ENCODE measurements around the gene MIAT.

MIAT gene

DNA sequence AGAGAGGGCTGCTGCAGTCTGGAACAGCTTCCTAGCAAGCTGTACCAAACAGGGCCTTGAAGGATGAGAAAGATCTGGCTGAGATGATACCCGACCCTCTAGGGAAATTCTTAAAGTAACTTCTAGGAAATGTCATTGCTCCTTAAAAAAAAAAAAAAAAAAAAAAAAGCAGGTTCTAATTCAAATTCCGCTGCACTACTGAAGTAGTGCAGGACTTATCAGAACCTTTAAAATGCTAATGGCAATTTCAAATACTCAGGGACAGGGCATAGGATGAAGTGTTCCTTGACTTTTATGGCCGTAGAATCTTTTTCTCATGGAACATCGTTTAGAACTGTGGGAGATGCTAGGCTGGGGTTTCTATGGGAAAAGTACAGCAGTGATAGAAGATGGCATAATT is 13.1 kb downstream of the MIAT start:
- no peak for DNase-seq

DNA sequence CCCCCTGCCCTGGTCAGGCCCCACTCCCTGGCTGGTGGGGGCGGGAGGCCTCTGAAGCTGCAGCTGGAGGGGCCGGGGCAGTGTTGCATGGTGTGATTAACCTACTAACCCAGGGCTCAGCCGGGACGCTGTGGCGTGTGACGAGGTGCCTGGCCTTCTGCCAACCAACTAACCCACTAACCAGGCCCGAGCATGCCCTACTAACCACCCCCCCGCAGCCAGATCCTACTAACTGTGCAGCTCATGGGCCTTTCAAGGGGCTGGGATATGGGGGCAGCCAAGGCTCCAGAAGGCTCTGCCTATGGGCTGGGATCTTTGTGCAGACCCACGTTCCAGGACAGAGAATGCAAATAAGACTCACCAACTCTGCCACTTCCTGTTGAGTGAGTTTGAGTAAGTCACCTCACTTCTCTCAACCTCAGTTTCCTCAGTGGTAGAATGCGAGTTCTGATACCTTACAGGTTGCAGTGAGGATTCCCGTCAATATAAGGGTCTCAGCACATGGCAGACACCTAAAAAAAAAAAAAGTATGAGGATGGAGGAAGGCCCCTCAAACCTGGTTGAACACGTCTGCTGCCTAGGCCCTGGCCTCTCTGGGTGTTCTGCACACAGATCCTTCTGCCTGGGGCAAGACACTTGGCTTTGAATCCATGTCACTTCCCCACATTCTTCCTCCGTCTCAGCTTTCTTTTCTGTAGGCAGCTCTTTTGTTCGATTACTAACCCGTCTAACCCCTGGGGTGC is 14.1 kb downstream of the MIAT start:
- peak; percentile 59 to 72 for DNase-seq

DNA sequence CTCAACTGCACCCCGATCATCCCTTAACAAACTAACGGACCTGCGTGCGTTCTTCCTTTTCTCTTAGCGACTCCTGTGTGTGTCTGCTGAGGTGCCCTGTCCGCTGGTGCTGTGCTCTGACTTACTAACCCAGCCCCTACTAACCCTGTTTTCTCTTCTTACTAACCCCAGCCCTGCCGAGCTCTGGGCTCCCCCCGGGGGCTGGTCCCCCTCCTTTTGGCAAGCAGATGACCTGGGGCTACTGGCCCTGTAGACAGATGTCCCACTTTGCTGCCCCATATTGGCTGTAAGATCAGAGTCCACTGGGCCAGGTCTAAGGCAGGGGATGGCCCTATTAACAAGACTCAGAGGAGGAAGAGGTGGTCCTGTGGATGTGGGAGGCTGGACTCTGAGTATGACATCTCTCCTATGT is 14.7 kb downstream of the MIAT start:
- DNase-seq = no peak

DNA sequence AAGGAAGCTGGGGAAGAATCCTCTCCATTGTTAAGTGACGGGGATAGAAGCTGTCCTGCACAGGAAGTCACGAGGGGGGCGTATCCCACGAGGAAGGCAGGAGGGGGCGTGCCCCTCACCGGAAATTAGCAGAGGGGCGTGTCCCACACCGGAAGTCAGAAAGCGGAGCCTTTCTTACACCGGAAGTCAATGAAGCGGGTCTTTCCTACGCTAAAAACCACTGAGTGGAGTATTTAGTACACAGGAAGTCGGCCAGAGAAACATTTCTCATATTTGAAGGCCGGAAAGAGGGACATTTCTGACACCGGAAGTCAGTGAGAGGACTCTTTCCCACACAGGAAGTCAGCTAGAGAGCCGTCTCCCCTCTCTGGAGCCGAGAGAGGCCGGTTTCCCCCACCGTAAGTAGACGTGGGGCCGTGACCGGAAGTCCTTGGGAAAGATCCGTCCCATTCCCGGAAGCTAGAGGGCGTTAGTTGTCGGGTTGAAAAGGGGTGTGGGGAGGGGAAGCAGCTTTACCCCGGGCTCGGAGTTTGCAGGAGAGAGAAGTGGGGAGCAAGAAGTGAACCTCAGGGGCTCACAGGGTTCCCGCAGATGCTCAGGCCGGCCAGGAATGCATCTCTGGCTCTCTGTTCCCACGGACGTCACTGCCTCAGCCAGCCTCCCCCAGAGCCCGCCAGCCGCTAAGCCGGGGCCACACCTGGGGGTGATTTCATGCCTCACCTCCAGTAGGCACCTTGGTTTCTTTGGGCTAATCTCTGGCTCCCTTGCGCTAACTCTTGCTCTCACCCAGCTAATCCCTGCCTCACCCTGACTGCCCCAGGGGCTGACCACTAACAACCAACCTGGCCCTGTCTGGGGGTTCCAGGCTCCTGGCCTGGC is 15.4 kb downstream of the MIAT start:
- peak; percentile 87 to 88 for DNase-seq

DNA sequence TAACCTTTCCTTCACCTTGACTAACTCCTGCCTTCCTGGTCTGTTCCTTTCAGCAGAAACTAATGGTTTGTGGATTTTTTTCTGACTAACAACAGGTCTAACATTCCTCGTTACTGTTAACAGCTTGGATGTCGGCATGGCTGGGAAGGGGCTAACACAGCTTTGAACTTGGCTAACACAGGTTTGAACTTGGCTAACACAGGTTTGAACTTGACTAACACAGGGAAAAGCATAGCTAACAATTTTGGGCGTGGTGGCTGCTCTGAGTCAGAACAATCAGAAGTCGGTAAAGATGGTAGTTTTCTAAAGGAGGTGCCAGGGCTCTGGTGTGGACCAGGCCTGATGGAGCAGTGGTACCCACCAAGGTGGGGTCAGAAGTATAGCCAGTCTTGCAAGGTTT is 16.1 kb downstream of the MIAT start:
- DNase-seq = peak; percentile 26 to 35

DNA sequence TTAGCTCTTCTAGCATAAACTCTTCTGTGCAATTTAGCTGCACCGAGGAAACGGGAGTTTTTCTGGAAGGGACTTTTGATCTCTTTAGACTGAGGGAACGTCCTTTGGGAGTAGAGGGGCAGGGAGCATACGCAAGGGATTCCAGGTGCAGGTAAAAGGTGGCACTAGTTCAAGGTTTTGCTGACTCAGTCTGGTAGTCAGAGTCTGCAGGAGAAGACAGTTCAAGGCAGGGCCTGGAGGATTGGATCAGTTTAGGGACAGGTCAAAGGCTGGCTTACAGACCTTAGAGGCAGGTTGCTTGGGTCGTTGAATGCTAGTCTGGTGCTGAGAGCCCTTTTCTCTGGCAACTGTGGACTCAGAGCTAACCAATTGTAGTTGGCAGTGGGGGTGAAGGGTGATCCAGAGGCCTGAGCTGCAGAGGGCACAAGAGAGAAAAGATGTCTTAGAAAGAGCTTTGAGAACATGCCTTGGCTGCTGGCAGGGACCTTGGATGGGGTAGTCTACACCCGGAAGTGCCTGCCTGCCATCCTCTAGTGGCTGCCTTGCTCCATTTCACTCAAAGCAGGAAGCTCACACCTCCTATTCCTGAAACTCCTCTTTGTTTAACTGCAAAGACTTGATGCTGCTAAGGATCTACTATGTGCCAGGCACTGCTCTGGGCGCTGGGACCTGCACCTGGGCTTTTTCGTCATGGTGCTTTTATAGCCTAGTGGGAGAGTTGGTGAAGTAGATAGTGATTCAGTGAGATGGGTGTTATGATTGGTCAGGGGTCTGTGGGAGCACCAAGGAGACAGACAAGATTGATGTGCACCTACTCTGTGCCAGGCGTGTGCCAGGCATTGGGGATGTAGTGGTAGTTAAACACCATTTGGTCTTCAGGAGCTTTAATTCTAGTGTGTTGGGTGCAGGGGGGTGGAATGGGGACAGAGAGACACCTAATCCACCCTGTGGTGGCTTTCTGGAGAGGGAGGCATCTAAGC is 17.1 kb downstream of the MIAT start:
- peak in 1 of 2 donors; percentile 25 for DNase-seq

DNA sequence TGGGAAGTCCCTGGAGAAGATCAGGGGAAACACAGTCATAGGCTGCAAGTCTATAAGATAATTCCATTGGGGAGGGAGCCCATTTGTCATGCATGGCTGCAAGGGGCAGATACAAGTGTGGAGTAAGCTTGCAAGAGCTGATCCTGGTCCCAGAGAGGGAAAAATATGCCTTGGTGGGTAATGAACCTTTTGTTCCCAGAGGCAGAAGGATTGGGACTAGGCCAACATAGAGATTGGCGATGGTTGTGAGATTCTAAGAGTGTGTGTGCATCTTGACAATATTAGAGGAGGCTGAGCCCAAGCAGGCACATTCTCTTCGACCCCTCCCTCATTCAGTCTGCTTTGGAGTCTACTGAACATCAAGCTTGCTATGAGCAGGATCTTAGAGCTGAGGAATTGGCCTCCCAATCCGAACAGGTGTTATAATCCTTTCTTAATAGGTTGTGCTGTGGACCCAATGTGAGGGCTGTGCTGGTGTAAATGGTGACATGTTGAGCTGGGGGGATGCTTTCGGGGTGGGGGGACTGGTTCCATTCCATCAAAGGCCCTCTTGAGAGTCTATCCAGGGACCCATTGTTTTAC is 18.4 kb downstream of the MIAT start:
- DNase-seq = no peak

DNA sequence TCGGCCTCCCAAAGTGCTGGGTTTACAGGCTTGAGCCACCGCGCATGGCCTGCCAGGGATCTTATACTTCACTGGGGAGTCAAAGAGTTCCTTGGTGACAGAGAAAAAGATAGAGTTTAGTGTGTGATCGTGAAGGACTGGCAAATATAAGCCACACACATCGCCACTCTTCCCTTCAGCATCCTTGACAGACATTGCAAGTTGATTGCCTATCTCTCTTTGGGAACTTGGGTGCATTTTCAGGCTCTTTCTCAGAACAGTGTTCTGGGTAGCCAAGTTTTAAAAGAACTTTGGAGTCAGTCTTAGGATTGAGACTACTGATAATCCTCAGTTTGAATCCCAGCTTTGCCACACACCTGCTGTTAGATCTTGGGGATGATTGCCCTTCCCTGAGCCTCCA is 19.8 kb downstream of the MIAT start:
- no peak for DNase-seq

DNA sequence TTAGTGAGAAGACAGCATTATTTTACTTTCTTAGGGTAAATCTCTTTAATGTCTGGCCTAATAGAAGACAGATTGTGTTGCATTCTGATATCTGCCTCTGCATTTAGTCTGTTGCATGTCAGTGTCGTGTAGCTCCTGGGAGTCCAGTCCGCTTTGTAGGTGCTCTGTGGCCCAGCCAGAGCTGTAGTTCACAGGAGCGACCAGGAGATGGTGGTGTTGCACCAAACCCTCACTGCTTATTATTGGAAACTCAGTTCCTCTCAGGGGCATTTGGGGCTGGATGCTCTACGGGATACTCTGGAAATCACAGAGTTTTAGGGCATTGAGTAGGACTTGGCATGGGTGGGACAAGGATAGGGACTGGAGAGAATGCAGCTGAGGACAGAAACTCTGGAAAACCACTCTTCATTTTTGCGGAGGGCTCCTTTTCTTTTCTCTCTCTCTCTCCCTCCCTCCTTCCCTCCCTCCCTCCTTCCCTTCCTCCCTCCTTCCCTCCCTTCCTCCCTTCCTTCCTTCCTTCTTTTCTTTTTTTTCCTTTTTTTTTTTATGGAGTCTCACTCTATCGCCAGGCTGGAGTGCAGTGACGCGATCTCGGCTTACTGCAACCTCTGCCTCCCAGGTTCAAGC is 21.7 kb downstream of the MIAT start:
- peak; percentile 48 to 68 for DNase-seq

DNA sequence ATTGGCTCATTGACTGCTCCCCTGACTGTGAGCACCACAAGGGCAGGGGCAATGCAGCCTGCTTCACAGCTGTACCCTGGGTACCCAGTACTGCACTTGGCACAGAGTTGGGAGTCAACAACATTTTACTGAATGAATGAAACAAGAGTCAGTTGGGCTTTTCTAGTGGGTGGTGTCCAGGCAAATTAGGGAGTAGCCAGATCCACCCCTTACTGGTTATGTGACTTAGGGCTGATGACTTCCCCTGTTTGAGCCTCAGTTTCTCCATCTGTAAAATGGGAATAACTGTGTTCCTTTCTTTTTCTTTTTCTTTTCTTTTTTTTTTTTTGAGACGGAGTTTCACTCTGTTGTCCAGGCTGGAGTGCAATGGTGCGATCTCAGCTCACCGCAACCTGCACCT is 23.1 kb downstream of the MIAT start:
- DNase-seq = no peak

DNA sequence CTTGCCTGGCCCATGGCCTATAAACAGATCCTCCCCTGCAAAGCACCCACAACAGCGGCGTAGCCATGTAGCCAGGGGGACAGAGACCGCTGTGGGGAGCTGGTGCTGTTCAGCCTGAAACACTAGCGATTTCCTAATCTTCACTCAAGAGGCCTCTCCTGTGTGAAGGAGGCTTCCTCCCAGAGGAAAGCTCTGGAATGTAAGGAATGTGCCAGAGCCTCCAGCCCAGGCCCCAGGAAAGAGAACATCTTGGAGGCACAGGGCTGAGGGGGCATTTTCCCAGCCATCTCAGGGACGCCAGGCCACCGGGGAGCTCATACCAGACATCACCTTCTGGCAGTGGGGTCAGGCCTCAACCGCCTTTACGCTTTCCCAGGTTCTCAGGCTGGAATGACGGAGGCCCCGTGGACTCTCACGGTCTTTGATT is 24.0 kb downstream of the MIAT start:
- DNase-seq = no peak

DNA sequence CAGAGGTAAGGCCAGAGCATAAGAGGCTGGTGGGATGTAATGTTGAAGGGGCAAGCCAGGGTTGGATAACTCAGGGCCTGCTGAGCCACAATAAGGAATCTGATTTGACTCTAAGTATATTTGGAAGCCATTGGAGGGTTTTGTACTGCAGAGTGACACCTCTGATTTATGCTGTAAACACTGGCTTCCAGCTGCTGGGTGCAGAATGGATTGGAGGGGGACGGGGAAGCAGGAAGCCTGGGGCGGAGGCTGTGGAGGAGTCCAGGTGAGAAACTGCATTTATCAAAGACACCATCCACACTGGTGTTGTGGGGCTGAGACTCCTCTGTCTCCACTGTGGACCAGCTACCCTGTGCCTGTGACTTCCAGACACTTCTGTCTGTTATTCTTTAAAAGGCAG is 26.8 kb downstream of the MIAT start:
- no peak for DNase-seq

DNA sequence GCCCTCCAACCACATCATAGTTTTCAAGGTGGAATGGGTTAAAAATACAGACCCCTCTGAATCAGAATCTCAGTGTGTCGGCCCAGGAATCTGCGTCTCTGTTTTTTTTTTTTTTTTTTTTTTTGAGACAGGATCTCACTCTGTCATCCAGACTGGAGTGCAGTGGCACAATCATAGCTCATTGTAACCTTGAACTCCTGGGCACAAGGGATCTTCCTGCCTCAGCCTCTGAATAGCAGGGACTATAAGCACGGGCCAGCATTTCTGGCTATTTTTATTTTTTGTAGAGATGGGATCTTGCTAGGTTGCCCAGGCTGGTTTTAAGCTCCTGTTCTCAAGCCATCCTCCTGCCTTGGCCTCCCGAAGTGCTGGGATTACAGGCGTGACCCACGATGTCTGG is 28.2 kb downstream of the MIAT start:
- DNase-seq = no peak

DNA sequence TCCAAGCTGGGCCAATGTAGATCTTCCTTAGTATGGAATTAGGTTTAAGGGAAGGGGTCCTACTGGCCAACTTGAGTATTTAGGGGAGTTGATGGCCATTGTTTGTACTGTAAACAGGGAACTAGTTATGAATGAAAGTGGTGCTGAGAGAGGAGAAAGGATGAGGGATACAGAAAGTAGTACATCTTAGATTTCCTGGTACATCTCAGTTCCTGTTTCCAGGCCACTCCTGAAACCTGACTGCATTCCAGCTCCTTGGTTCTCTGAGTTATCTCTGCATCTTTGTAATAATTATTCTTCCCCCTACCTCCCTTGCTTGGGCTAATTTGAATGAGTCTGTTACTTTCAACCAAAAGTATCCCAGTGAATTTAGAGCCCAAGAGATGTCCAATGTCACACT is 30.1 kb downstream of the MIAT start:
- DNase-seq = no peak

DNA sequence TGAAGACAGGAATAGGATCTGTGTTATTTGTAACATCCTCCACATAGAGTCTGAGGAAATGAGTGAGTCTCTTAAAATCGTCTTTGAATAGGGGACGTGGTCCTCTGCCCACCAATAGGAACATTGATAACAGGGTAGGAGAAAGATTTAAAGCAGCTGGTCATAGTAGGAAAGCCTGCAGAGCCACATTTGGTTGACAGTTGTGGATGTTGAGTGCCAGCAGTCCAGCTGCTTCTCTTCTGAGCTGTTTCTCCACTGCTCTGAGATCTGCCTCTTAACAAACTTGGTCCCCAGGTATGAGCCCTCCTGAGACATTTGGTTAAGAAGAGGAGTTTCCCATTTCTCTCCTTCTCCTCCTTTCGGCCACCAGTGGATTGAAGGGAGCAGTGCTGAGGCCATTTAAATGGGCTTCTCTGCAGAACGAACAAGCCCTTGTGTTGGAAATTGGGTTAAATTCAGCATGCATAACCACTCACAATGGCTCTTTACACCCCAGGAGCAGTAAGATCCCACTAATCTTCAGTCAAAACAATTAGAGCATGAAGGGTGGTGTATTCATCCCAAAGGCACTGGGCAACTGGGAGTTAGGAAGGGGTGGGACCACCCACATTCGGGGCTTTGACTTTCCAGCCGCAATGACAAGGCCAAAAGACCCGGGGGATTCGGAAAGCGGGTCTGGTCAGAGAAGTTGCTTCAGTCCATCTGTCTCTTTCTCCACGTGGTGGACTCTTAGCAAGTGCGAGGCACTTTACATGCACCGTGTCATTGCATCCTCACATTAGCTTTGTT is 32.3 kb downstream of the MIAT start:
- no peak for DNase-seq

DNA sequence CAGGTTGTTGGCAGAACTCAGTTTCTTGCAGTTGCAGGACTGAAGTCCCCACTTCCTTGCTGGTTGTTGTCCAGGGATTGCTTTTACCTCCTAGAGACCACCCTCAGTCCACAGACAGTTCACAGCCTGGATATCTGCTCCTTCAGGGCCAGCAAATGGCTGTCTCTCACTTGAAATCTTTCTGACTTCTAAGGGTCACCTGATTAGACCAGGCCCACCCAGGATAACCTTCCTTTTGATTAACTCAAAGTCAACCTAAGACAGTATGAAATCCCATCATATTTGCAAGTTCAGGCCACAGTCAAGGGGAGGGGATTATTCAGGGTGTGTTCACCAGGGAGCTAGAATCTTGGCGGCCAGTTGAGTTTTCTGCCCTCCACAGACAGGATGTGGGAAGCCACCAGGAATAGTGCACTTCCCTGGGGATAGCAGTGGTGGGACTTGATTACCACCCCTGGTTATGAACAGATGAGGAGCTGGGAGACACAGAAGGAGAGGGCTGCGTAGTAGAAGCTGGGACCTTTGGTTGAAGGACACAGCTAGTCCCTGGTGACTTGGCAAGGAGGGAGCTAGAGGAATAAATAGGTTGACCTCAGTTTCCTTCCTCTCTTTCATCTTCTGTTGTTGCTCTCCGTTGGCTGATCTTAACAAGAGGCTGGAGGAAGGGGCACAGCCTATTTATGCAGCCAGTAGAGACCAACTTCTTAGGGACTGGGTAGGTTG is 33.4 kb downstream of the MIAT start:
- DNase-seq = no peak

DNA sequence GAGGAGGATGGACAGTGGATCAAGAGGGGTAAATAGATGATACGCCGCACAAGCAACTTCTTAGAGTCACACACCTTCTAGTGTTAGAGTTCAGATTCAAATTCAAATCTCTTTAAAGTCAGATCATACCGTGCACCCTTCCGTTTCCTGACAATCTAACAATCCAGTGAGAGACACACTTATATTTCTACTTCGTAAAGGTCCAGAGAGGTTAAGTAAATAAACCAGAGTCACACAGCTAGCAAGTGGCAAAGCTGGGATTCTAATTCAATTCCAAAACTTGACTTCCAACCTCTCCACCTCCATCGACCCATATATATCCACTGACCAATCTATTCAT is 34.0 kb downstream of the MIAT start:
- no peak for DNase-seq

DNA sequence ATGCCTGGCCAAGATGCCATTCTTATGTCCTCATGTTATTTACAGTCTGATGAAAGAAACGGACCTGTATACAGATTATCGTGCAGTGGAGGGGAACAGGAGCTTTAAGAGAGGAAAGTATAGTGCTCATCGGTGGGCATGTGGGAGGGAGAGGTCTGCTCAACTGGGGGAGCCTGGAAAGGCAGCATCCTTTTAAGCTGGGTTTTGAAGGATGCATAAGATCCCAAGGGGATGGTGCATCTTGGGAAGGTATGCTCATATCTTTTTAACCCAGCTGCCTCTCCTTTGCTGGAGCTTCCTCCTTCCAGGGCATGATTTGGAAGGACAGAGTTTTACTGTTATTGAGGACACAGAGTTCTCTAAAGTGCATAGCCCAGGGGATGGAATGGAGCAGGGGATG is 34.8 kb downstream of the MIAT start:
- no peak for DNase-seq

DNA sequence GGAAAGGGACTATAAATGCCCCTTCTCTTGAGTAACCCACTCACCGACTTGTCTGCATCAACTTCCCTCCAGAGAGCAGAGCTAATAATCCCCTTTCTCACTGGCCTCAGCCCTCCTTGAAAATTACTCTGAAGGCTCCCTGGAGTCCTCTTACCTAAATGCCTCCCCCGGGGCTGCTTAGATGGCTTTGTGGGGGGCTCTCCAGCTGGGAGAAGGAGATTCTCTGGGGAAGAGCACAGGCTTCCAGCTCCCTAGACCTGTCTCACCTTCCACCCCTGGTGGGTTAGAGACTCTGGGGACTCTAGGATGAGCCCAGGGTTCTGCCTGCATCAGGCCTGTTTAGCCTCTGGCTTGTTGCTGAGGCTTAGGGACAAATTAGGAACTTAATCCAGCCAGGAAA is 39.8 kb downstream of the MIAT start:
- DNase-seq = no peak

DNA sequence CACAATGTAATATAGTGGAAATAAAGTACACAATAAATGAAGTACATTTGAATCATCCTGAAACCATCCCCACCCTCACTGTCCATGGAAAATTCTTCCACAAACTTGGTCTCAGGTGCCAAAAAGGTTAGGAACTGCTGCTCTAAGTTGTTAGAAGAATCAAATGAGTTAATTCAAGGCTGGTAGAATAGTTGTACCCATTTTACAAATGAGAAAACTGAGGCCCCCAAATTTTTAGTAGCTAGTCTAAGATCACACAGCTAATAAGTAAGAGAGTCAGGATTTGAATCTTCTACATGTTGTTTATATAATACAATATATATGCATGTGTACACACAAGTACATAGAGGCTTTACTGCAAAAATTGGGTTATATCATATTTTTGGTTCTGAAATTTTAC is 43.1 kb downstream of the MIAT start:
- DNase-seq = no peak

DNA sequence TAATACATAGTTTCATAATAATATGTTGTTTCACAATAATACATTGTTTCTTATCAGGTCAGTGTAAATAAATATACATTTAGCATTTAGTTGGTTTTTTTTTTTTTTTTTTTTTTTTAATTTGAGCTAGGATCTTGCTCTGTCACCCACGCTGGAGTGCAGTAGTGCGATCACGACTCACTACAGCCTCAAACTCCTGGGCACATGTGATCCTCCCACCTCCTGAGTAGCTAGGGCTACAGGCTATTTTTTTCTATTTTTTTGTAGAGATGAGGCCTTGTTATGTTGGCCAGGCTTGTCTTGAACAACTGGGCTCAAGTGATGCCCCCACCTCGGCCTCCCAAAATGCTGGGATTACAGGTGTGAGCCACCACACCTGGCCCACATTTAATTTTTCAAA is 43.5 kb downstream of the MIAT start:
- no peak for DNase-seq
